DOHH2 (cell line): ENCODE measurements around the gene TAX1BP3.

Experiments
- H3F3A ChIP-seq: fragments of 200-600 bp; sonication (generic), shearing (Covaris generic); 2 replicates; pipeline ENCODE4 v1.6.0; 2016; ENCODE audit warnings: antibody characterized with exemption, mild to moderate bottlenecking; ENCODE audit not compliant: control insufficient read depth, insufficient read depth
- H3K27ac ChIP-seq: fragments of 200-600 bp; sonication (generic); 2 replicates; pipeline ENCODE4 v1.5.1; 2014; ENCODE audit warnings: low read depth, mild to moderate bottlenecking, low read length, moderate library complexity
- H3K27me3 ChIP-seq: fragments of 200-600 bp; sonication (generic); 2 replicates; pipeline ENCODE4 v1.6.1; 2014; ENCODE audit warnings: mild to moderate bottlenecking, low read length, mixed read lengths; ENCODE audit not compliant: control insufficient read depth
- H3K36me3 ChIP-seq: fragments of 200-600 bp; sonication (generic); 2 replicates; pipeline ENCODE4 v1.6.1; 2014; ENCODE audit warnings: mild to moderate bottlenecking, low read length, moderate library complexity, mixed read lengths; ENCODE audit not compliant: control insufficient read depth
- H3K4me1 ChIP-seq: fragments of 200-600 bp; sonication (generic); 2 replicates; pipeline ENCODE4 v1.6.1; 2014; ENCODE audit warnings: mild to moderate bottlenecking, low read length, mixed read lengths; ENCODE audit not compliant: control insufficient read depth
- H3K4me2 ChIP-seq: fragments of 200-600 bp; sonication (generic); 2 replicates; pipeline ENCODE4 v1.6.0; 2014; ENCODE audit warnings: mild to moderate bottlenecking, low read length, moderate library complexity
- H3K4me3 ChIP-seq: fragments of 200-600 bp; sonication (generic); 2 replicates; pipeline ENCODE4 v1.5.1; 2014; ENCODE audit warnings: mild to moderate bottlenecking, low read length, mixed read lengths
- H3K79me2 ChIP-seq: fragments of 200-600 bp; sonication (generic); 2 replicates; pipeline ENCODE4 v1.6.1; 2014; ENCODE audit warnings: mild to moderate bottlenecking, low read length, mixed read lengths; ENCODE audit not compliant: control insufficient read depth
- H3K9me2 ChIP-seq: fragments of 200-600 bp; sonication (generic); replicated peaks from 2 replicates; pipeline ENCODE4 v1.6.1; 2014; ENCODE audit warnings: mild to moderate bottlenecking, low read length, mixed read lengths; ENCODE audit not compliant: control insufficient read depth
- H3K9me3 ChIP-seq: fragments of 200-600 bp; sonication (generic); 2 replicates; pipeline ENCODE4 v1.6.1; 2014; ENCODE audit warnings: antibody characterized with exemption, low read length, mixed read lengths; ENCODE audit not compliant: control insufficient read depth, insufficient read depth
- H4K20me1 ChIP-seq: fragments of 200-600 bp; sonication (generic); 2 replicates; pipeline ENCODE4 v1.6.0; 2014; ENCODE audit warnings: low read depth, mild to moderate bottlenecking, antibody characterized with exemption, low read length, moderate library complexity; ENCODE audit not compliant: control insufficient read depth, insufficient read depth
- CTCF ChIP-seq: fragments of 200-600 bp; sonication (generic); IDR thresholded peaks from one replicate; pipeline ENCODE4 v1.5.1; 2014; ENCODE audit warnings: antibody characterized with exemption, mild to moderate bottlenecking, low read depth, low read length; ENCODE audit not compliant: poor library complexity, severe bottlenecking
- EZH2phosphoT487 ChIP-seq: fragments of 200-600 bp; sonication (generic); IDR thresholded peaks from 2 replicates; pipeline ENCODE4 v1.6.1; 2017; ENCODE audit warnings: borderline replicate concordance, mild to moderate bottlenecking, antibody characterized with exemption, low read length, moderate library complexity, mixed read lengths

TAX1BP3 gene

GRCh38 chr17:3658784-3659449 is 9.5 kb downstream of the TAX1BP3 start:
- TF ChIP-seq CTCF: no peak
- no peak for TF ChIP-seq EZH2phosphoT487
- Histone ChIP-seq H3F3A (no peaks in the 10 kb centered on the region), H3K9me3 (no peaks in the 10 kb centered on the region), H3K4me1 (no peaks in the 10 kb centered on the region), H4K20me1 (no peaks in the 10 kb centered on the region), H3K4me3 (no peak overlapping the region), H3K27me3 (no peaks in the 10 kb centered on the region), H3K36me3 (no peaks in the 10 kb centered on the region), H3K9me2 (no peaks in the 10 kb centered on the region), H3K4me2 (no peak overlapping the region), H3K79me2 (no peaks in the 10 kb centered on the region), H3K27ac (no peak overlapping the region)

GRCh38 chr17:3657874-3658783 is 10.2 kb downstream of the TAX1BP3 start:
- TF ChIP-seq CTCF (no peak), EZH2phosphoT487 (no peak)
- no peak overlapping the region for H3K4me2 ChIP-seq
- no peak overlapping the region for H3K27ac ChIP-seq
- no peaks in the 10 kb centered on the region for H3K36me3 ChIP-seq
- H4K20me1 ChIP-seq: no peaks in the 10 kb centered on the region
- no peak overlapping the region for H3K4me3 ChIP-seq
- H3K79me2 ChIP-seq: no peaks in the 10 kb centered on the region
- no peaks in the 10 kb centered on the region for H3K4me1 ChIP-seq
- no peaks in the 10 kb centered on the region for H3K9me2 ChIP-seq
- no peaks in the 10 kb centered on the region for H3K9me3 ChIP-seq
- no peaks in the 10 kb centered on the region for H3F3A ChIP-seq
- no peaks in the 10 kb centered on the region for H3K27me3 ChIP-seq

GRCh38 chr17:3657588-3657869 is 10.8 kb downstream of the TAX1BP3 start:
- TF ChIP-seq CTCF (no peak), EZH2phosphoT487 (no peak)

More at GRCh38 chr17:3657588-3657869, 10.8 kb downstream of the TAX1BP3 start:
- no peaks in the 10 kb centered on the region for H3K4me1 ChIP-seq
- H3F3A ChIP-seq: no peaks in the 10 kb centered on the region
- H3K4me2 ChIP-seq: no peak overlapping the region
- H3K4me3 ChIP-seq: no peak overlapping the region
- no peaks in the 10 kb centered on the region for H3K9me2 ChIP-seq
- H4K20me1 ChIP-seq: no peaks in the 10 kb centered on the region
- H3K9me3 ChIP-seq: no peaks in the 10 kb centered on the region
- H3K27ac ChIP-seq: no peak overlapping the region
- H3K27me3 ChIP-seq: no peaks in the 10 kb centered on the region
- H3K36me3 ChIP-seq: no peaks in the 10 kb centered on the region
- H3K79me2 ChIP-seq: no peaks in the 10 kb centered on the region
